ENCODE data around the gene RASD1.

DNA sequence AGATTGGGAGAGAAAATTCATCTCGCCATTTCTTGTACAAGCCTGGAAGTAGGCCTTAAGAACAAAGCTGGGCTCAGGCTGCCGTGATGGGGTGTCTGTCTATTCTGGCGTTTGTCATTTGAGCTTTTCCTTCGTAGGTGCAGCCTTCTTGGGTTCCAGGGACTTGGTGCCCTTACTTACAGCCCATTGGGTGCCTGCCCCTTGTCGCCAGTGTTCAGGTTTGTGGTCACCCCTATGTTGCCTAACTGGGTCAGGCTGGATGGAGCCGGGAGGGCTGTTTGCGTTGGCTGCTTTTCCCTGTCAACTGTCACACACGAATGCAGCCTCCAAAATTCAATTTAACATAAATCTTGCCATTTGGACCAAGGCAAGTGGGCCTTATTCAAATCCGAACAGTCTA is 43.1 kb downstream of the RASD1 start:
- TF ChIP-seq POLR2A (IDR thresholded peaks at IDR 0.05; ENCODE audit: low read length): no peak
- TF ChIP-seq GATA1 (IDR thresholded peaks at IDR 0.05; ENCODE audit: low read depth, low read length): no peak

Measured in erythroblast (primary cell).